NCI-H2107 (cell line): ENCODE results near the gene RBM46.
"Not testable (repeated sequence)": the region's sequence is repeated elsewhere in the genome, so short reads cannot be mapped to it uniquely, and the experiment has no call there.

Experiments
- DNase-seq: peaks from one replicate; lab custom pipeline; 2025; lab: John Stamatoyannopoulos, UW

Gene RBM46

DNA sequence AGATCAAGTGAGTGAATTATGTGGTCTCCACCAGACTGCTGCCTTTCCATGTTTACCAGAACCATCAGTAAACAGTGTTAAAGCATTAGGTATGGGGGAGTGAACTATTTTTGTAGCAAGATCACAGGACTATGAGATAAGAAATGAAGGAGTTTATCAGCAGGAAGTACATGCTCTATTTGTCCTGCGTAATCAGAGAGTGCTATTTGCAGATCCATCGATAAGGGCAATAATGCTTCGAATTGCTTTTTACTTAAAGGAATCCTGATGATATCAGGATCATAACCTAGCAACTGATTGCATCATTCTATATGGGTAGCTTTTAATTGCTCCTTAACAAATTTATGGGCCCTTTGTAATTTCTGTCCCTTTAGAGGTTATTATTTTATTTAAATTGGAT lies 57.1 kb downstream of the RBM46 start:
- DNase-seq, result no peak

DNA sequence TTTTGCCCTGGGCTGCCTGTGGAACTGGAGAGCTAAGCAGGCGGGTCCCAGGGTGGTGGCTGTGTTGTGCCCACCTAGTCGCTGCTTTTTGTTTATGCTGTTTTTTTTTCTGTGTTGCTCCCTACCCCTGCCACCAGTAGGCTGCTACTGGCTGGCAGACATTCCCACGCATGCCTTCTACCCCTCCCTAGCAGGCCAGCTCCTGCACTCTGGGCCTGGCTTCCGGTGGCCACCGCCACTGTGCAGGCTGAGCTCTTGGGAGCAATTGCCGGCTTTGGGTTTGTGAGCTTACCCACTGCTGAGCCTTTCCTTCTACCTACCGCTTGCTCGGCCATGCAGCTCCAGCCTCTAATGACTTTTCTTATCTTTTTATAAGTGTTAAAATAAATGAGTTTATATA lies 57.6 kb downstream of the RBM46 start:
- DNase-seq, result no peak

DNA sequence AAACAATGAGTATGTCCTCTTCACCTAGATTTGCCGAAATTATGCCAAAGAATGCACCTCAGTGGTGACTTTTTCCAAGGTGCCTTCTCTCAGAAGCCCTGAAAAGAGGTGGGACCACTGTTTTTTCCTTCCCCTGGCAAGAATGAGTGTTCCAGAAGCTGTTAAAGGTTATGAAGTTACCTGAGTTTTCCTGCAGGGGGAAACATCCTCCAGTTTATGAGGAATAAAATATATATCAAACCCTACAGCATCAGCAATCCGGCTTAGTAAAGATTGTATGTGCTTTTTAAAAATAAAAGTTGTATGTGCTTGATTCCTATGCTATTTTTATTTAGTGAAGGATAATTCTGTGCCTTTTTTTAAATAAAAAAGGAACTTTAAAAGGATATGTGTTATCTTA lies 73.3 kb downstream of the RBM46 start:
- DNase-seq, result no peak

DNA sequence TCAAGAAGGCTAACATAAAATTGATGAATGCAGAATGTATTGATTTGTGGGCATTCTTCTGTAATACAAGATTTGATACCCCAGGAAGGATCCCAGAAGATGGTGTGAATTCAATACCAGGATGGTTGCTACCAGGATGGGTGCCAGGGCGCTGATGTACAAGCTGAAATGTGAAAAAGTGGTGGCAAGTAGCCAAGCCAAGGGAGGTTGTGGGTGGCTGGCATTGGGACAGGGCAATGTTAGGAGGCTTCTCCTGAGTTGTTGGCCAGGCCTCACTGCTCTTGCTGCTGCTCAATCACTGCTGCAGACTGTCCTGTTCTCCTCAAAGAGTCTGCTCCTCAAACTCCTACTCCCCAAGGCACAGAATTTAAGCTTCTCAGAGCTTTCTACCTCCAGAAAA lies 77.1 kb downstream of the RBM46 start:
- DNase-seq, result no peak

DNA sequence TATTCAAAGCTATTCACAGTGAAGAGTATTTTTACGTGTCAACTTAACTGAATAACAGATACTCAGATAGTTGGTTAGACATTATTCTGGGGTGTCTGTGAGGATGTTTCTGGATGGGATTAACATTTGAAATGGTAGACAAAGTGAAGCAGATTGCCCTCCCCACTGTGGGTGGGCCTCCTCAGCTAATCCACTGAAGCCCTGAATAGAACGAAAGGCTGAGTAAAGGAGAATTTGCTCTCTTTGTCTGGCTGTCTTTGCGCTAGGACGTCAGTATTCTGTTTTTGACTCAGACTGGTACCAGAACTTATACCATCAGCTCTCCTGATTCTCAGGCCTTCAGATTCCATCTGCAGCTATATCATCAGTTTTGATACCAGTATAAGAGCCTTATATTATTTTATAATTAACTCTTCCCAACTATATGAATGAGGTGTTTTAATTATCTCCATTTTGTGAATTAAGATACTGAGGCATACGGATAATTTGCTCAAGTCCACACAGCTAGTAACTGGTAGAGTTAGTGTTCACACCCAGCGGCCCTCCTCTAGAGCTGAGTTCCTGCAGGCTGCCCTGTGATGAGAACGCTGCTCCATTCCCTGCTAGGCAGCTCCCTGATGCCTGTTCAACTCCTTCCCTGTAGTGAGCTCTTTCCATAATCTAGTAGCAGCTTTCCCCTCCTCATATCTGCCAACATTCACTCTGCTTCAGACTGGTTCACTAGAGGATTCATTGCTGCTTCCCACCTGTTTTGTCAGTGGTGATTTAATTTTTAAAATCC lies 87.5 kb downstream of the RBM46 start:
- no peak for DNase-seq

DNA sequence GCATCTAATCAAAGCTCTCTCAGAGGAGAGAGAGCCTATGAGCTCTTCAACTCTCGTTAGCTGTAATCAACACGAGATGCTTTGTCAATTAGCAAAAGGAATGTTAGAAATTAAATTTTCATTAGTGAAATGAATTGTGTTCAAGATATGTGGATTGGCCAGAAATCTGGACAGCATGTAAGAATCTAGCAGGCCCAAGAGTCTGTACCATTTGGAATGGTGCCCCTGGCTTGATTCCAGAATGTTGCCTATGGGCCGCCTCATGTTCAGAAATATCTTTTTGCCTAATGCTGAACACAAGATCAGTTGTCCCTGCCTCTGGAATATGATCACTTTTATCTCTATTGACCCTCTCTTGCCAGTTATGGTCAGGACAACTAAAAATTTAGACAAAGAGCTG lies 88.2 kb downstream of the RBM46 start:
- no peak for DNase-seq

DNA sequence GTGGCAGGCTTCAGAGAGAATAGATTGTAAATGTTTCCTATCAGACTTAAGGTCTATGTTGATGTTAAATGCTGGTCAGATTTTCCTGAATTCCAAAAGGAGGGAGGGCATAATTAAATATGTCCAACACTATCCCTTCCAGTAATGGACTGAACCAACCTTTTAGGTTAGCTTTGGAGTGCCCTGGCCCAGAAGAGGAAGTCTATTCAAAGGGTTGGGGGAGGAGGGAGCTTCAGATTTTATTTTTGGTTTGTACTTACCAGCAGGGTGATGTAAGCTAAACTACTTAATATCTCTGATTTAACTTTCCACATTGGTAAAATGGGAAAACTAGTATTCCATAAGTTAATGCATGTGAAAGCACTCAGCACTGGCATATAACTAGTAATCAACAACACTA lies 91.1 kb downstream of the RBM46 start:
- no peak for DNase-seq

DNA sequence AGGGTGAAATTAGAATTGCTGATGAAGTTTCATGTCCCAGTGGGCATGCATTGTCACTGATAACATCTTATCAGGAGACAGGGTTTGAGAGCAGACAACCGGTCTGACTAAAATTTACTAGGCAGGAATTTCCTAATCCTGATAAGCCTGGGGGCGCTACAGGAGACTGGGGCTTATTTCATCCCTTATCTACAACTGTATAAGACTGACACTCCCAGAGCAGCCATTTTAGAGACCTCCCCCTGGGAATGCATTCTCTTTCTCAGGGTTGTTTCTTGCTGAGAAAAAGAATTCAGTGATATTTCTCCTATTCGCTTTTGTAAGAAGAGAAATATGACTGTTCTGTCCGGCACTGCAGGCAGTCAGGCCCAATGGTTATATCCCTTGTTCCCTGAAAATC lies 93.0 kb downstream of the RBM46 start:
- DNase-seq, result not testable (repeated sequence)

DNA sequence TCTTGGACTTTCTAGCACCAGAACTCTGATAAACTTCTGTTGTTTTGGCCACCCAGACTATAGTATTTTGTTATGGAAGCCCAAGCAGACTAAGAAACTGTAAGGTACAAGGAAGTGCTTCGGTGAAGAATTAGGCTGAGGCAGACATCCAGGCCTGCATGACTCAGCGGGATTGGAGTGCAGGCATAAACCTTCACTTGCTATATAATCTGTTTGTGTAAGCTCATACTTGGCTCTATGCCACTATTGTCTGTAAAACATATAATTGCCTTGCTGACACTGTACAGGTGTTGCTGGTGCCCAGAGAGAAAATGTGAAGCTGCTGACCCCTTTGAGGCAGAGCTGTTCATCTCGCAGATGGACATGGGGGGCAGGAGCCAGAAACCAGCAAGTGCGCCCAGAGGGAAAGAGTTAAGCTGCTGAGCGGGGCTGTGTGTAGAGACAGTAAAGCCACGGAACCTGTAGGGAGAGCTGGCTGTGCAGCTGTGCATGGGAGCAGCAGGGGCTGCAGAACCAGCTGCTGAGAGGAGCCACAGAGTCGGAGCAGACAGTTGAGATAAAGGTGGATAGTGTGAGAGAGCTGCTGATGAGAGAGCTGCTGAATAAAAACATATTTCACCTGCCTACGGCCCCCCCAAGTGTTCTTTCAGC lies 96.2 kb downstream of the RBM46 start:
- no peak for DNase-seq
